SK-N-SH (cell line): ENCODE data around the gene EPO. TPM values are rescaled to one million over a fixed set of nuclear protein-coding genes. Genes with fewer than 3 reads are reported as not detected.

Experiments
- CTCF ChIA-PET: fragments of 300-600, 350-600 bp; formaldehyde crosslinking; extraction: SDS; loops from one replicate; lab custom pipeline; 2021; lab: Yijun Ruan, JAX
- POLR2A ChIA-PET: fragments of 350-600 bp; sonication (Branson Sonifier 250); formaldehyde crosslinking; extraction: SDS; loops from one replicate; lab custom pipeline; 2020; ENCODE audit warnings: antibody characterized with exemption, inconsistent platforms; lab: Yijun Ruan, JAX
- DNase-seq: peaks from one replicate; pipeline ENCODE4 v3.0.0; 2012
- H2AFZ ChIP-seq: fragments of 200-600 bp; sonication (generic); 2 replicates; pipeline ENCODE4 v1.8.1; 2016; ENCODE audit warnings: antibody characterized with exemption, mild to moderate bottlenecking, low read depth
- H3F3A ChIP-seq: fragments of 200-600 bp; sonication (generic); replicated peaks from 2 replicates; pipeline ENCODE3; 2016; ENCODE audit warnings: antibody characterized with exemption, mild to moderate bottlenecking; ENCODE audit not compliant: insufficient read depth
- H3K27ac ChIP-seq, 2 experiments: fragments of 200-500 bp in 1 of 2; fragments of 200-600 bp in 1 of 2; sonication (Bioruptor generic) in 1 of 2; sonication (generic), shearing (Covaris generic) in 1 of 2; 2 replicates each; pipeline versions ENCODE4 v1.5.1 to v1.6.1; 2014 to 2016; ENCODE audit warnings: low read depth in 2 of 2, inconsistent platforms in 1 of 2, low read length in 1 of 2, mild to moderate bottlenecking in 1 of 2, mixed read lengths in 1 of 2
- H3K27me3 ChIP-seq: fragments of 200-600 bp; sonication (generic), shearing (Covaris generic); 2 replicates; pipeline ENCODE4 v1.6.1; 2016; ENCODE audit warnings: mixed run types; ENCODE audit not compliant: insufficient read depth
- H3K36me3 ChIP-seq, 2 experiments: fragments of 200-500 bp in 1 of 2; fragments of 200-600 bp in 1 of 2; sonication (Bioruptor generic) in 1 of 2; sonication (generic) in 1 of 2; replicated peaks in 1 of 2; 2 replicates each; pipeline versions ENCODE3 to v1.5.1; 2014 to 2016; ENCODE audit warnings: low read length in 1 of 2, mild to moderate bottlenecking in 1 of 2; ENCODE audit not compliant: insufficient read depth in 2 of 2, control insufficient read depth in 1 of 2
- H3K4me1 ChIP-seq, 2 experiments: fragments of 200-500 bp in 1 of 2; fragments of 200-600 bp in 1 of 2; sonication (Bioruptor generic) in 1 of 2; sonication (generic), shearing (Covaris generic) in 1 of 2; 2 replicates each; pipeline versions ENCODE4 v1.5.1 to v1.6.1; 2014 to 2016; ENCODE audit warnings: low read depth in 1 of 2, low read length in 1 of 2, mixed run types in 1 of 2; ENCODE audit not compliant: insufficient read depth in 2 of 2, control insufficient read depth in 1 of 2
- H3K4me2 ChIP-seq: fragments of 200-600 bp; sonication (generic), shearing (Covaris generic); 2 replicates; pipeline ENCODE4 v1.6.1; 2017; ENCODE audit warnings: mixed run types
- H3K4me3 ChIP-seq, 2 experiments: fragments of 200-500 bp in 1 of 2; fragments of 200-600 bp in 1 of 2; sonication (Bioruptor generic) in 1 of 2; sonication (generic), shearing (Covaris generic) in 1 of 2; 2 replicates each; pipeline versions ENCODE4 v1.5.1 to v1.8.1; 2014 to 2016; ENCODE audit warnings: low read depth in 2 of 2, inconsistent platforms in 1 of 2, low read length in 1 of 2, mild to moderate bottlenecking in 1 of 2, mixed read lengths in 1 of 2, moderate library complexity in 1 of 2
- H3K79me2 ChIP-seq: fragments of 200-600 bp; sonication (generic); 2 replicates; pipeline ENCODE4 v1.8.1; 2017; ENCODE audit warnings: mild to moderate bottlenecking; ENCODE audit not compliant: insufficient read depth
- H3K9ac ChIP-seq: fragments of 200-600 bp; sonication (generic); 2 replicates; pipeline ENCODE4 v1.6.1; 2017; ENCODE audit warnings: mixed run types
- H3K9me2 ChIP-seq: fragments of 200-600 bp; sonication (generic); 2 replicates; pipeline ENCODE4 v1.6.1; 2017; ENCODE audit warnings: mixed run types
- H3K9me3 ChIP-seq: fragments of 200-600 bp; sonication (generic); 2 replicates; pipeline ENCODE4 v1.6.1; 2017; ENCODE audit warnings: mixed run types, mild to moderate bottlenecking, moderate library complexity
- H4K20me1 ChIP-seq: fragments of 200-600 bp; sonication (generic); 2 replicates; pipeline ENCODE4 v1.6.1; 2017; ENCODE audit warnings: mild to moderate bottlenecking, mixed run types; ENCODE audit not compliant: insufficient read depth
- CHD2 ChIP-seq: fragments of 150-350 bp; IDR thresholded peaks from 2 replicates; pipeline ENCODE4 v1.6.1; 2018; ENCODE audit warnings: low read length; ENCODE audit not compliant: partially characterized antibody
- ELF1 ChIP-seq: IDR thresholded peaks from 2 replicates; pipeline ENCODE4 v1.4.0; 2012
- MXI1 ChIP-seq: IDR thresholded peaks from 2 replicates; pipeline ENCODE4 v1.6.1; 2012; ENCODE audit warnings: mild to moderate bottlenecking, low read depth, low read length, improper control_type of control experiment
- RCOR1 ChIP-seq: fragments of 150-350 bp; IDR thresholded peaks from 2 replicates; pipeline ENCODE4 v1.6.1; 2017; ENCODE audit warnings: antibody characterized with exemption, low read length
- TCF12 ChIP-seq: IDR thresholded peaks from 2 replicates; pipeline ENCODE4 v1.4.0; 2012
- WGBS: methylation state at CpG from one replicate; pipeline ENCODE4 v1.1.6; 2017; ENCODE audit warnings: low lambda C conversion rate; 5-methylcytosine and 5-hydroxymethylcytosine counted together
- polyA plus RNA-seq, 3 experiments: library from polyadenylated mRNA; depleted of rRNA; stranded (reverse); fragments of >200 nt; gene quantifications; 2 replicates each; pipeline ENCODE4 v1.2.3, GENCODE V29; 2012
- TF ChIP-seq, protein P1 (sequence below): IDR thresholded peaks from 2 replicates; pipeline ENCODE4 v1.6.1; 2012; ENCODE audit warnings: mild to moderate bottlenecking, low read depth, low read length, moderate library complexity

EPO gene
- polyA plus RNA-seq, 1 of the 3 experiments (the other 2 are of a cell fraction), result not detected

DNA sequence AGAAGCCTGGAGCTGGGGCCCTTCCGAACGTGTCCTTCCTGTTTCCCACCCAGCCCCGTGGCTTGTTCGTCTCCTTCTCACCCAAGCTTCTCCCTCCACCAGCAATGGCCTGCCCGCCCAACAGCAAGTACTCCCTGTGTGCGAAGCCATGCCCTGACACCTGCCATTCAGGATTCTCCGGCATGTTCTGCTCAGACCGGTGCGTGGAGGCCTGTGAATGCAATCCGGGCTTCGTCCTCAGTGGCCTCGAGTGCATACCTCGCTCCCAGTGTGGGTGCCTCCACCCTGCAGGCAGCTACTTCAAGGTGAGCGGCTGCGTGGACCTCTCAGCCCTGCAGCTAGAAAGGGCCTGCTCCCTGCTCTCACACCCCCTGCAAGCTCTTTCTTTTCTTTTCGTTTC is 45.0 kb downstream of the EPO start (continued):
- TF ChIP-seq, protein P1, sequence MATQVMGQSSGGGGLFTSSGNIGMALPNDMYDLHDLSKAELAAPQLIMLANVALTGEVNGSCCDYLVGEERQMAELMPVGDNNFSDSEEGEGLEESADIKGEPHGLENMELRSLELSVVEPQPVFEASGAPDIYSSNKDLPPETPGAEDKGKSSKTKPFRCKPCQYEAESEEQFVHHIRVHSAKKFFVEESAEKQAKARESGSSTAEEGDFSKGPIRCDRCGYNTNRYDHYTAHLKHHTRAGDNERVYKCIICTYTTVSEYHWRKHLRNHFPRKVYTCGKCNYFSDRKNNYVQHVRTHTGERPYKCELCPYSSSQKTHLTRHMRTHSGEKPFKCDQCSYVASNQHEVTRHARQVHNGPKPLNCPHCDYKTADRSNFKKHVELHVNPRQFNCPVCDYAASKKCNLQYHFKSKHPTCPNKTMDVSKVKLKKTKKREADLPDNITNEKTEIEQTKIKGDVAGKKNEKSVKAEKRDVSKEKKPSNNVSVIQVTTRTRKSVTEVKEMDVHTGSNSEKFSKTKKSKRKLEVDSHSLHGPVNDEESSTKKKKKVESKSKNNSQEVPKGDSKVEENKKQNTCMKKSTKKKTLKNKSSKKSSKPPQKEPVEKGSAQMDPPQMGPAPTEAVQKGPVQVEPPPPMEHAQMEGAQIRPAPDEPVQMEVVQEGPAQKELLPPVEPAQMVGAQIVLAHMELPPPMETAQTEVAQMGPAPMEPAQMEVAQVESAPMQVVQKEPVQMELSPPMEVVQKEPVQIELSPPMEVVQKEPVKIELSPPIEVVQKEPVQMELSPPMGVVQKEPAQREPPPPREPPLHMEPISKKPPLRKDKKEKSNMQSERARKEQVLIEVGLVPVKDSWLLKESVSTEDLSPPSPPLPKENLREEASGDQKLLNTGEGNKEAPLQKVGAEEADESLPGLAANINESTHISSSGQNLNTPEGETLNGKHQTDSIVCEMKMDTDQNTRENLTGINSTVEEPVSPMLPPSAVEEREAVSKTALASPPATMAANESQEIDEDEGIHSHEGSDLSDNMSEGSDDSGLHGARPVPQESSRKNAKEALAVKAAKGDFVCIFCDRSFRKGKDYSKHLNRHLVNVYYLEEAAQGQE, result no peak

DNA sequence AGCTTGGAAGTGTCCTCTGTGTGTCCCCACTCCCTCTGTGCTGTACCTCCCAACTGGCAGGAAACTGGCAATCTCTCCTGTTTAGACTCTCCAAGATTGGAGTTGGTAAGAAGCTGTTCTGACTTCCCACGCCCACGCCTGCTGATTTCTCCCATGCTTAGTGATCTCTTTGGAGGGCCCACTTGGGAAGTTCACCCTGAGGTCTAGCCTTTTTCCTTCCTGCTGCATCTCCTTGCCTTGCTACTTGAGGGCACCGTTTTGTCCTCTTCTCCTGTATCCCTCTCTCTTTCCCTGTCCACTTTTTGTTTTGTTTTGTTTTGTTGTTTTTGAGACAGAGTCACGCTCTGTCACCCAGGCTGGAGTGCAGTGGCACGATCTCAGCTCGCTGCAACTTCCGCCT is 48.5 kb downstream of the EPO start:
- Histone ChIP-seq H3K4me2 (no peak overlapping the region), H3K9ac (no peak overlapping the region), H4K20me1 (no peaks in the 10 kb centered on the region), H3K4me3 (no peak overlapping the region), H3K9me3 (no peaks in the 10 kb centered on the region), H3K4me1 (no peaks in the 10 kb centered on the region), H3K9me2 (no peaks in the 10 kb centered on the region), H3K79me2 (no peaks in the 10 kb centered on the region), H3K27me3 (peaks cover 67% of the 10 kb centered on the region), H3K27ac (no peak overlapping the region), H3F3A (no peaks in the 10 kb centered on the region), H3K36me3 (no peaks in the 10 kb centered on the region), H2AFZ (no peak overlapping the region)
- DNase-seq, result no peak
- 37% methylated on average over 7 of the region's 7 CpGs for WGBS
- TF ChIP-seq MXI1 (no peak), CHD2 (no peak), ELF1 (no peak), TCF12 (no peak), RCOR1 (no peak)
- ChIA-PET CTCF (interaction anchor here (0.7 to 1.1 kb wide), 5 partner anchors 11 to 54 kb away, joined by 3 to 6 read pairs (median 4); no protein-coding TSS in a partner anchor), POLR2A (interaction anchor here (0.7 kb wide), 1 partner anchor 9 kb away, joined by 3 read pairs; no protein-coding TSS in a partner anchor)

Other genes starting within 250 kb of the EPO start
- gene TSC22D4, start 241.3 kb upstream of the EPO start, polyA plus RNA-seq (2012; rRNA removed), result 20.3 and 32.7 TPM in 2 replicates
- 3.9 and 6.0 TPM in 2 replicates for gene NYAP1, start 236.5 kb upstream of the EPO start, polyA plus RNA-seq (2012; rRNA removed)
- gene AGFG2, start 181.3 kb upstream of the EPO start, polyA plus RNA-seq (2012; rRNA removed), result 16.1 and 23.1 TPM in 2 replicates
- gene SAP25, start 146.6 kb upstream of the EPO start, polyA plus RNA-seq (2012; rRNA removed), result 1.0 and 1.2 TPM in 2 replicates
- 24.2 and 29.8 TPM in 2 replicates for gene LRCH4, start 134.3 kb upstream of the EPO start, polyA plus RNA-seq (2012; rRNA removed)
- 0.71 and 0.94 TPM in 2 replicates for gene FBXO24, start 134.1 kb upstream of the EPO start, polyA plus RNA-seq (2012; rRNA removed)
- gene PCOLCE, start 118.1 kb upstream of the EPO start, polyA plus RNA-seq (2012; rRNA removed), result 190 and 448 TPM in 2 replicates
- 30.0 and 61.7 TPM in 2 replicates for gene MOSPD3, start 107.9 kb upstream of the EPO start, polyA plus RNA-seq (2012; rRNA removed)
- 0.30 and 0.32 TPM in 2 replicates for gene TFR2, start 78.9 kb upstream of the EPO start, polyA plus RNA-seq (2012; rRNA removed)
- 0.67 and 0.93 TPM in 2 replicates for gene ACTL6B, start 64.0 kb upstream of the EPO start, polyA plus RNA-seq (2012; rRNA removed)
- 276 and 398 TPM in 2 replicates for gene GNB2, start 46.7 kb upstream of the EPO start, polyA plus RNA-seq (2012; rRNA removed)
- 17.4 and 19.4 TPM in 2 replicates for gene GIGYF1, start 26.2 kb upstream of the EPO start, polyA plus RNA-seq (2012; rRNA removed)
- gene POP7, start 14.3 kb upstream of the EPO start, polyA plus RNA-seq (2012; rRNA removed), result 63.8 and 81.8 TPM in 2 replicates
- gene ZAN, start 13.1 kb downstream of the EPO start, polyA plus RNA-seq (2012; rRNA removed), result not detected in 2 replicates
- gene EPHB4, start 107.1 kb downstream of the EPO start, polyA plus RNA-seq (2012; rRNA removed), result 51.1 and 64.4 TPM in 2 replicates
- 29.7 and 31.0 TPM in 2 replicates for gene SLC12A9, start 132.2 kb downstream of the EPO start, polyA plus RNA-seq (2012; rRNA removed)
- gene TRIP6, start 146.9 kb downstream of the EPO start, polyA plus RNA-seq (2012; rRNA removed), result 6.4 and 6.5 TPM in 2 replicates
- gene SRRT, start 154.6 kb downstream of the EPO start, polyA plus RNA-seq (2012; rRNA removed), result 76.5 and 92.7 TPM in 2 replicates
- 4.5 and 5.6 TPM in 2 replicates for gene UFSP1, start 169.2 kb downstream of the EPO start, polyA plus RNA-seq (2012; rRNA removed)
- 1.8 and 2.1 TPM in 2 replicates for gene ACHE, start 175.4 kb downstream of the EPO start, polyA plus RNA-seq (2012; rRNA removed)
- gene MUC3A, start 229.1 kb downstream of the EPO start, polyA plus RNA-seq (2012; rRNA removed), result 0.03 and 0.11 TPM in 2 replicates
- gene MUC12, start 249.1 kb downstream of the EPO start, polyA plus RNA-seq (2012; rRNA removed), result 0.18 TPM in 1 of 2 replicates, not detected in the other